KG1 (cell line): ENCODE results near the gene GSN.
"Not testable (repeated sequence)": the region's sequence is repeated elsewhere in the genome, so short reads cannot be mapped to it uniquely, and the experiment has no call there.

Source experiments
- DNase-seq: peaks from one replicate; lab custom pipeline; 2025; lab: John Stamatoyannopoulos, UW

Gene GSN

DNA sequence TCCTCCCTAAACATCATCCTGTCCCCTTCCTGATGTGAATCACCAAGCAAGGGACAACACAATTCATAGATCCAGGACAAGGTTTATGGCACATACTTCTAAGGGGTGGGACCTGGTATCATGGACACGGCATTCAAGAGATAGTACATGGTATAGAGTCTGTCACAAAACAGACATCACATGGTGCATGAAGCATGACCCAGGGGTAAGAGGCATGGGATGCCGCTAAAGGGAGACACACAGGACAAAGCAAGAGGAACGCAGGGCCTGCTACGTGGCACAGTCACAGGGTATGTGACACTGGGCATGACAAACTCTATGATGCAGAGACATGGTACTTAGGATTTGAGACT lies 20.7 kb downstream of the GSN start:
- no peak for DNase-seq

DNA sequence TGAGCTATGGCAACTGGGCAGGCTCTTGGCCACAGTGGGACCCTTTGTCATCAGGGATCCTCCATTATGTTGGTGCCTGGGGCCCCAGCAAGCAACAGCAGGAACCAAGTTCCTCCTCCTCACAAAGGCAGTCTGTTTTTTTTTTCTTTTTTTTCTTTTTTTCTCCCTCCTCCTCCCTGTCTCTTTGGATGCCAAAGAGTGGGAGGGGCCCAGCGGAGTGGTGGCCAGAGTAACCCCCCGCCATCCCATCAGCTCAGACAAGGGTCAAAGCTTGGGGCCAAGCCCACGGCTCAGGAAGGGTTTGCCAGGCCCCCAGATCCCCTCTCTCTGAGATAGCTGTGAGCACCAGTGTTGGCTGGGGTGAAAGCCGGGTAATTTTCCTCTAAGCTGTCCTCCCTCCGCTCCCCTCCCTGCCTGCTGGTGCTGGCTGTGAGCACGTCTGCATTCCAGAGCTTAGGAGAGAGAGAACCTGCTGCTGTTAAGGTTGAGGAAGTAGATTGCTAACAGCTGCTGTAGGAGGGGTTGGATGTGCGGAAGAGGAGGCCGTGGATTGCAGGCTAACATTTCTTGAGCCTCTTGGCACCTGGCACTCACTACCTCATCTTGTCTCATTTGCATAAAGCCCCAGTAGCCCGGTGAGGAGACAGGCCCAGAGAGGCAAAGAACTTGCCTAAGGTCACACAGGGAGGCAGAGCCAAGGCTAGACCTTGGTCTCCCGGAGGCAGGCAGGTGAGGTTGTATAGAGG lies 21.2 kb downstream of the GSN start:
- no peak for DNase-seq

- no peak for DNase-seq
Observed at GRCh38 chr9:121289772-121290370, 21.9 kb downstream of the GSN start.

DNA sequence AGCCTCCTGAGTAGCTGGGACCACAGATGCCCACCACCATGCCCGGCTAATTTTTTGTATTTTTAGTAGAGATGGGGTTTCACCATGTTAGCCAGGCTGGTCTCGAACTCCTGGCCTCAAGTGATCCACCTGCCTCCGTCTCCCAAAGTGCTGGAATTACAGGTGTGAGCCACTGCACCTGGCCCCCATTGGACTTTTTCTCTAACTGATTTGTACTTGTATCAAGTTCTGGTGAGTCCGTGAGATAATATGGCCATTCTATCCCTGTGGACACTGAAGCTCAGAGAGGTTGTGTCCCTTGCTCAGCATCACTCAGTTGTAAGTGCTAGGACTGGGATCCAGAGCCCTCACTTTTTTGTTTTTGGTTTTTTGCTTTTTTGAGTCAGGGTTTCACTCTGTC lies 23.6 kb downstream of the GSN start:
- DNase-seq: not testable (repeated sequence)

DNA sequence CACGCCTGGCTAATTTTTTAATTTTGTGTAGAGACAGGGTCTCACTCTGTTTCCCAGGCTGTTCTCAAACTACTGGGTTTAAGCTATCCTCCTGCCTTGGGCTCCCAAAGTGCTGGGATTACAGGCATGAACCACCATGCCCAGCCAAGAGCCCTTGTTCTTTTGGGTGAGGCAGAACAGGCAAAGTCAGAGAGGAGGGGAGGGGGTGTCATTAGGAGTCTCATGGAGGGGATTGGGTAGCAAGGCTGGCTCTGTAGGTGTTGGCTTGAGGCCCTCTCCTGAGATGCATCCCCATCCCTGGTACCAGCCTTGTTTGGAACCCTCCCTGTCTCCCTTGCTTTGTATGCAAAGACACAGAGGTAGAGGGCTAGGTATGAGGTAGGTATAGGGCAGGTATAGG lies 24.1 kb downstream of the GSN start:
- no peak for DNase-seq

- DNase-seq: no peak
Observed at GRCh38 chr9:121292801-121293241, 24.9 kb downstream of the GSN start.

GRCh38 chr9:121294151-121294743 lies 26.3 kb downstream of the GSN start:
- DNase-seq: no peak

DNA sequence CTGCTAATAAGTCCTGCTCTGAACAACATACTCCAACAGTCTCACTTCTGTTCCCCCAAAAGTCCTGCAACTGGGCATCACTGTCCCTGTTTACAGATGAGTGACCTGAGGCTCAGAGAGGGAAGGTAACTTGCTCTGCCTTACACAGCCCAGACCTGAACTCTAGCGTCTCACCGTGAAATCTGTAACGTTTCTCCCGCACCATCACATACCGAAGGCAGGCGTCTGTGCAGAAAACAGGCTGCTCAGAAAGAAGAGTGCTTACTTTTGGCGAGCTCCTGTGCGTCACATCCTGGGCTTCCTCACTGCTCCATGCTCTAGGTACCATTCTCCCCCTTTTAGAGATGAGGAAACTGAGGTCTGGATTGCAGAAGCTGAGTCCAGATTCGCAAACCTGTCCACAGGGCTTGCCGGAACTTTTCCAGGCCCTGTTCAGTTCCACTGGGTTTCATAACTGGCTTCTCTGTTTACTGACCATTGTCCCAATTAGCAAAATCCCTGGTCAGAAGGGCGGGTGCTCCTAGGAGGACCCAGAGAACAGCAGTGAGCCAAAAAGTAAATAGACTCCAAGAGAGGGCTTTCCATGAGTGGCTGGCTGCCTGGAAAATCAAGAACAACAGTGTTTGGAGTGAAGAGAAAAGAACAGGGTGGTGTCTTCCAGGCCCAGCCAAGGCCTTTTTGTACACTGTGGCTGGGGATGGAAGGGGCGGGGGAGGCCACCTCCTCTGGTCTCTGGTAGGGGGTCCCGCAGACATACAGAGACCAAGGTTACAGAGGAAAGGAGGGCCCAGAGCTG lies 27.1 kb downstream of the GSN start:
- DNase-seq: no peak

GRCh38 chr9:121295662-121296191 lies 27.8 kb downstream of the GSN start:
- no peak for DNase-seq

GRCh38 chr9:121296213-121297127 lies 28.5 kb downstream of the GSN start:
- DNase-seq: no peak

DNA sequence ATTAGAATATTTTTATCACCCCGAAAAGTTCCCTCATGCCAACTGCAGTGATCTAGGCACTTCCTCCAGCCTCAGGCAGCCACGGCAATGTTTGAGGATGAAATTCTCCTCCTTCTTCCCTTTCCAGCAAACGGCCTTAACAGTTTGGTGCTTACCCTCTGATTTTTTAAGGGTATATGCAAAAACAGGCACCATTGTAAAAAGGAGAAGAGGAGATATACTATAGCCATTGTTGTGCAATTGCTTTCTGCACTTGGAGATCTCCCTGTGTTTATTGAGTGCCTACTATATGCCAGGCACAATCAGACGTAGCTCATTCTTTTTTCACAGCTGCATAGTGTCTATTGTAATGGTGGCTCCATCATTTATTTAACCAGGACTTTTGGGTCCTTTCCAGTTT lies 29.4 kb downstream of the GSN start:
- no peak for DNase-seq

DNA sequence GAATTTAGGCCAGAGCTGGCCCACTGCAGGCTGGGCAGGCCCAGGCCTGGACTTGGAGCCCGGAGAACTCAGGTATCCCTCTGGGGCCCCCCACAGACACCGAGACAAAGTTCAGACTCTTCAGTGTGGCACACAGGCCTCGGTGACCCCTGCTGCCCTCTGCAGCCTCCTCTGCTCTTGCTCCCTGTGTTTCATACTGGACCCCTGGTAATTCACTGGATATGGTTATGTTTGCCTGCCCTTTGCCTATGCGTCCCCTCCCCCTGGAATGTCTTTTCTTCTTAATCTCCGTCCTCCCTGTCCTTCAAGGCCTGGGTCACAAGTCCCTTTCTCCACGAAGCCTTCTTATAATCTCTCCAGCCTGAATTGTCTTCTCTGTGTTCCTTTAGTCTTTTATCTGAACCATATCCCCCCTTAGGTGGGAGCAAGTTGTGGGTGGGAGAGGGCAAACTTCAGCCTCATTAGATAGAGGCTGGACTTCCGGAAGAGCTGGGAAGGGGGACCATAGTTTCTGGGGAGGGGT lies 30.1 kb downstream of the GSN start:
- no peak for DNase-seq

GRCh38 chr9:121298689-121299466 lies 30.9 kb downstream of the GSN start:
- no peak for DNase-seq

- no peak for DNase-seq
Observed at GRCh38 chr9:121299467-121300282, 31.7 kb downstream of the GSN start.

GRCh38 chr9:121300283-121301119 lies 32.5 kb downstream of the GSN start:
- DNase-seq: no peak

GRCh38 chr9:121301881-121302286 lies 33.9 kb downstream of the GSN start:
- DNase-seq: no peak

DNA sequence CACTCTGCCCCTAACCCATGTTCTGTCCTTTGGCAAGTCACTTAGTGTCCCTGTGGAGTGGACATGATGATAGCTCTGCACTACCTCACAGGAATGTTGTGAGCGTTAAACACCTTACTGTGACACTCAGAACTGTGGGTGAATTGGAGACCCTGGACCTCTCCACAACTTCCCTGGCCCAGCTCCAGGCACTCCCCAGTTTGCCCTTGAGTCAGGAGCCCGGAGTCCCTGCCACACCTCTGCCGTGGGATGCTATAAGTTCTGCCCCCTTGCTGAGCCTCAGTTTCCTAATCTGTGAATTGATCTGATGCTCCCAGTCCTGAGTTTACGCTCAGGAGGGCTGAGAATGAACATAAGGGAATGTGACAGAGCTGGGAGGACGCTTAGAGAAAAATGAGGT lies 34.4 kb downstream of the GSN start:
- no peak for DNase-seq

DNA sequence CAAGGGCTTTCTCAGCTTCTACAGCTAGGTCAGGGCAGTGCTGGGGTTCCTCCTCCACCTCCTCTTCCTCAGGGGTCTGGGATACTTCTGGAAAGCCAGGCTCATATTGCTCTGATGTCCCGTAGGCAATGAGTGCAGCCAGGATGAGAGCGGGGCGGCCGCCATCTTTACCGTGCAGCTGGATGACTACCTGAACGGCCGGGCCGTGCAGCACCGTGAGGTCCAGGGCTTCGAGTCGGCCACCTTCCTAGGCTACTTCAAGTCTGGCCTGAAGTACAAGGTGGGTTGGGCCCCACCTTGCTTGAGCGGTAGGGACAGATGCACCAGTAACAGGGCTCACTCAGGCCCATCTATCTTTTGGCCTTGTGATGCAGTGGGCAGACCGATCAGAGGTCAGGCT lies 34.8 kb downstream of the GSN start:
- no peak for DNase-seq
